ENCODE measurements around the gene ZNF780A.

DNA sequence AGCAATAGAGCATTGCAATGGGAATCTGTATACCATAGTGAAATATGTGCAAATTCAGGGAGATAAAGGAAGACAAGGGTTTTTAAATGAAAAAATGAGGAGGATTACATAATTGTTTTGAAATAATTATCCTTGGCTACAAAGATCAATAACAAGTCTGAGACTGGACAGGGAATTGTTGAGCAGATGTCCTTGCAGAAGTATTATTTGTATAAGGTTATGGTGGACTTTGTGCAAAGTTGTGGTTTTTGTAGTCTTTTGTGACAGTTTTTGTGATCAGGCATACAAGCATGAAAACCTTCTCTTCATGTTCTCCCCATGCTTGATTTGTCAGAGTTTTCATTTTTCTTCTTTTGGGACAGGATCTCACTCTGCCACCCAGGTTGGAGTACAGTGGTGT lies 25.3 kb upstream of the ZNF780A start:
- TF ChIP-seq, protein P1, sequence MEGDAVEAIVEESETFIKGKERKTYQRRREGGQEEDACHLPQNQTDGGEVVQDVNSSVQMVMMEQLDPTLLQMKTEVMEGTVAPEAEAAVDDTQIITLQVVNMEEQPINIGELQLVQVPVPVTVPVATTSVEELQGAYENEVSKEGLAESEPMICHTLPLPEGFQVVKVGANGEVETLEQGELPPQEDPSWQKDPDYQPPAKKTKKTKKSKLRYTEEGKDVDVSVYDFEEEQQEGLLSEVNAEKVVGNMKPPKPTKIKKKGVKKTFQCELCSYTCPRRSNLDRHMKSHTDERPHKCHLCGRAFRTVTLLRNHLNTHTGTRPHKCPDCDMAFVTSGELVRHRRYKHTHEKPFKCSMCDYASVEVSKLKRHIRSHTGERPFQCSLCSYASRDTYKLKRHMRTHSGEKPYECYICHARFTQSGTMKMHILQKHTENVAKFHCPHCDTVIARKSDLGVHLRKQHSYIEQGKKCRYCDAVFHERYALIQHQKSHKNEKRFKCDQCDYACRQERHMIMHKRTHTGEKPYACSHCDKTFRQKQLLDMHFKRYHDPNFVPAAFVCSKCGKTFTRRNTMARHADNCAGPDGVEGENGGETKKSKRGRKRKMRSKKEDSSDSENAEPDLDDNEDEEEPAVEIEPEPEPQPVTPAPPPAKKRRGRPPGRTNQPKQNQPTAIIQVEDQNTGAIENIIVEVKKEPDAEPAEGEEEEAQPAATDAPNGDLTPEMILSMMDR (IDR thresholded peaks at IDR 0.05; ENCODE audit: low read depth, low read length): no peak
- no peak for TF ChIP-seq EZH2phosphoT487 (IDR thresholded peaks at IDR 0.05; ENCODE audit: low read depth)

Data from OCI-LY3 (cell line).